A549 treated with Mapracorat at 1 μM for 4 hours (cell line): ENCODE measurements around the gene CLEC4M. TPM values are rescaled to one million over a fixed set of nuclear protein-coding genes. Genes with fewer than 3 reads are reported as not detected.

ENCODE experiments used
- total RNA-seq: library from RNA; stranded (reverse); fragments of 200-300 nt; extraction: Qiagen RNA extraction; gene quantifications from 5 replicates; pipeline ENCODE4 v1.2.3, GENCODE V29; 2022

CLEC4M gene
- total RNA-seq, result not detected in 5 replicates

GRCh38 chr19:7762719-7763293 lies at the start of gene CLEC4M:
Gene CLEC4M, plus strand, starts transcription at chr19:7763243. Its CDS starts 24 bp downstream, at chr19:7763267.

GRCh38 chr19:7732045-7732444 lies 31.0 kb upstream of the CLEC4M start, which contains the start of gene CLEC4G:
Gene CLEC4G, minus strand, starts transcription at chr19:7732110. Its CDS starts 8 bp downstream, at chr19:7732102.

GRCh38 chr19:7746903-7747884 lies 15.8 kb upstream of the CLEC4M start, which contains the start of gene CD209:
Gene CD209, minus strand, starts transcription at chr19:7747534. Its CDS starts 23 bp downstream, at chr19:7747511.

Other genes with a start within 250 kb of the CLEC4M start
- 16.4 to 21.2 TPM (median 18.2 TPM) in 5 replicates for gene ZNF358, start 247.1 kb upstream of the CLEC4M start, total RNA-seq
- 8.9 to 13.5 TPM (median 11.5 TPM) in 5 replicates for gene MCOLN1, start 240.6 kb upstream of the CLEC4M start, total RNA-seq
- 23.0 to 39.6 TPM (median 34.5 TPM) in 5 replicates for gene PNPLA6, start 227.5 kb upstream of the CLEC4M start, total RNA-seq
- 4.0 to 6.3 TPM (median 5.3 TPM) in 5 replicates for gene CAMSAP3, start 167.4 kb upstream of the CLEC4M start, total RNA-seq
- 21.5 to 26.3 TPM (median 25.6 TPM) in 5 replicates for gene XAB2, start 133.7 kb upstream of the CLEC4M start, total RNA-seq
- gene PET100, start 133.4 kb upstream of the CLEC4M start, total RNA-seq, result 46.3 to 68.9 TPM (median 59.4 TPM) in 5 replicates
- not detected in 5 replicates for gene PCP2, start 129.5 kb upstream of the CLEC4M start, total RNA-seq
- gene STXBP2, start 126.1 kb upstream of the CLEC4M start, total RNA-seq, result 31.0 to 45.2 TPM (median 40.0 TPM) in 5 replicates
- gene RETN, start 94.2 kb upstream of the CLEC4M start, total RNA-seq, result not detected in 5 replicates
- not detected in 5 replicates for gene MCEMP1, start 86.2 kb upstream of the CLEC4M start, total RNA-seq
- gene TRAPPC5, start 82.4 kb upstream of the CLEC4M start, total RNA-seq, result 45.4 to 107 TPM (median 106 TPM) in 5 replicates
- gene FCER2, start 61.1 kb upstream of the CLEC4M start, total RNA-seq, result not detected in 5 replicates
- gene CLEC4G, start 31.1 kb upstream of the CLEC4M start, total RNA-seq, result not detected in 5 replicates
- not detected in 5 replicates for gene CD209, start 15.7 kb upstream of the CLEC4M start, total RNA-seq
- 1.1 to 1.9 TPM (median 1.8 TPM) in 5 replicates for gene EVI5L, start 67.0 kb downstream of the CLEC4M start, total RNA-seq
- 0.19 to 0.46 TPM (median 0.39 TPM) in 5 replicates for gene PRR36, start 111.1 kb downstream of the CLEC4M start, total RNA-seq
- 5.4 to 6.4 TPM (median 6.0 TPM) in 5 replicates for gene LRRC8E, start 125.3 kb downstream of the CLEC4M start, total RNA-seq
- gene MAP2K7, start 140.6 kb downstream of the CLEC4M start, total RNA-seq, result 10.6 to 15.8 TPM (median 15.4 TPM) in 5 replicates
- 0.42 to 2.8 TPM (median 1.8 TPM) in 5 replicates for gene TGFBR3L, start 151.6 kb downstream of the CLEC4M start, total RNA-seq
- 19.2 to 30.9 TPM (median 28.9 TPM) in 5 replicates for gene SNAPC2, start 157.1 kb downstream of the CLEC4M start, total RNA-seq
- gene CTXN1, start 162.9 kb downstream of the CLEC4M start, total RNA-seq, result 8.9 to 22.8 TPM (median 20.7 TPM) in 5 replicates
- 24.8 to 32.6 TPM (median 26.7 TPM) in 5 replicates for gene TIMM44, start 180.4 kb downstream of the CLEC4M start, total RNA-seq
- gene ELAVL1, start 242.4 kb downstream of the CLEC4M start, total RNA-seq, result 60.5 to 67.8 TPM (median 65.2 TPM) in 5 replicates